Measurements from ENCODE around the gene KLF5.

Gene KLF5

GRCh38 chr13:73088332-73088935 is 29.6 kb downstream of the KLF5 start:
- Histone ChIP-seq H3K27ac (ENCODE audit: low read depth, low read length) (no peak overlapping the region), H3K4me2 (ENCODE audit: low read depth, low read length, poor library complexity, severe bottlenecking) (no peak overlapping the region), H3K9ac (ENCODE audit: low read length) (no peak overlapping the region), H3K79me2 (ENCODE audit: insufficient read depth, low read length) (no peaks in the 10 kb centered on the region), H3K9me3 (ENCODE audit: insufficient read depth, low read length) (no peaks in the 10 kb centered on the region), H3K9me2 (replicated peaks; ENCODE audit: insufficient read depth, low read length) (no peaks in the 10 kb centered on the region), H3K4me3 (ENCODE audit: insufficient read depth, low read length, poor library complexity, severe bottlenecking) (no peak overlapping the region), H3K27me3 (ENCODE audit: low read length) (no peaks in the 10 kb centered on the region), H3K36me3 (ENCODE audit: low read length) (no peaks in the 10 kb centered on the region), H3F3A (ENCODE audit: insufficient read depth) (no peaks in the 10 kb centered on the region), H4K20me1 (ENCODE audit: low read depth, low read length) (no peaks in the 10 kb centered on the region), H2AFZ (ENCODE audit: low read depth, low read length, severe bottlenecking) (no peak overlapping the region)
- TF ChIP-seq, protein P1, sequence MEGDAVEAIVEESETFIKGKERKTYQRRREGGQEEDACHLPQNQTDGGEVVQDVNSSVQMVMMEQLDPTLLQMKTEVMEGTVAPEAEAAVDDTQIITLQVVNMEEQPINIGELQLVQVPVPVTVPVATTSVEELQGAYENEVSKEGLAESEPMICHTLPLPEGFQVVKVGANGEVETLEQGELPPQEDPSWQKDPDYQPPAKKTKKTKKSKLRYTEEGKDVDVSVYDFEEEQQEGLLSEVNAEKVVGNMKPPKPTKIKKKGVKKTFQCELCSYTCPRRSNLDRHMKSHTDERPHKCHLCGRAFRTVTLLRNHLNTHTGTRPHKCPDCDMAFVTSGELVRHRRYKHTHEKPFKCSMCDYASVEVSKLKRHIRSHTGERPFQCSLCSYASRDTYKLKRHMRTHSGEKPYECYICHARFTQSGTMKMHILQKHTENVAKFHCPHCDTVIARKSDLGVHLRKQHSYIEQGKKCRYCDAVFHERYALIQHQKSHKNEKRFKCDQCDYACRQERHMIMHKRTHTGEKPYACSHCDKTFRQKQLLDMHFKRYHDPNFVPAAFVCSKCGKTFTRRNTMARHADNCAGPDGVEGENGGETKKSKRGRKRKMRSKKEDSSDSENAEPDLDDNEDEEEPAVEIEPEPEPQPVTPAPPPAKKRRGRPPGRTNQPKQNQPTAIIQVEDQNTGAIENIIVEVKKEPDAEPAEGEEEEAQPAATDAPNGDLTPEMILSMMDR (IDR thresholded peaks at IDR 0.05; ENCODE audit: insufficient read depth, low read length, poor library complexity, severe bottlenecking): no peak
- TF ChIP-seq EZH2phosphoT487 (conservative IDR thresholded peaks at IDR 0.05; ENCODE audit: low read length): no peak

DNA sequence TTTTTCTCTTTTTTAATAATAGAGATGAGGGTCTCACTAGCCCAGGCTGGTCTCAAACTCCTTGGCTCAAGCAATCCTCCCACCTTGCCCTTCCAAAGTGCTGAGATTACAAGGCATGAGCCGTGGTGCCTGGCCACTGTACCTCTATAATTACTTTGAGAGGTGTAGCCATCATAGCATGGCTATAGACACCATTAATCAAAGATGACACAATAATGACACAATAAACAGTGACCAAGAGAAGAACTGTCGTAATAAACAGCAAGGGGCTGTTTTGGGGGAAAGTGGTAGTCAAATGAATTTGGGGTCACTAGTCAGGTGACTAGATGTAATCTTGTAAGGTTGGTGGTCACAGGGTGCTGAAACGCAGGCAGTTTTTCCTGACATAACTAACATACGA is 30.4 kb downstream of the KLF5 start:
- H3F3A ChIP-seq (ENCODE audit: insufficient read depth): no peaks in the 10 kb centered on the region
- no peaks in the 10 kb centered on the region for H3K36me3 ChIP-seq (ENCODE audit: low read length)
- no peak overlapping the region for H3K4me3 ChIP-seq (ENCODE audit: insufficient read depth, low read length, poor library complexity, severe bottlenecking)
- H3K9me3 ChIP-seq (ENCODE audit: insufficient read depth, low read length): no peaks in the 10 kb centered on the region
- H3K79me2 ChIP-seq (ENCODE audit: insufficient read depth, low read length): no peaks in the 10 kb centered on the region
- H3K4me2 ChIP-seq (ENCODE audit: low read depth, low read length, poor library complexity, severe bottlenecking): no peak overlapping the region
- no peak for TF ChIP-seq EZH2phosphoT487 (conservative IDR thresholded peaks at IDR 0.05; ENCODE audit: low read length)
- TF ChIP-seq, protein P1 (IDR thresholded peaks at IDR 0.05; ENCODE audit: insufficient read depth, low read length, poor library complexity, severe bottlenecking): no peak
- H3K27me3 ChIP-seq (ENCODE audit: low read length): no peaks in the 10 kb centered on the region
- H3K27ac ChIP-seq (ENCODE audit: low read depth, low read length): no peak overlapping the region
- no peaks in the 10 kb centered on the region for H3K9me2 ChIP-seq (replicated peaks; ENCODE audit: insufficient read depth, low read length)
- H3K9ac ChIP-seq (ENCODE audit: low read length): no peak overlapping the region
- H4K20me1 ChIP-seq (ENCODE audit: low read depth, low read length): no peaks in the 10 kb centered on the region
- H2AFZ ChIP-seq (ENCODE audit: low read depth, low read length, severe bottlenecking): no peak overlapping the region

- no peak overlapping the region for H3K4me2 ChIP-seq (ENCODE audit: low read depth, low read length, poor library complexity, severe bottlenecking)
These were observed 31.5 kb downstream of the KLF5 start for GRCh38 chr13:73090116-73090822.

More at GRCh38 chr13:73090116-73090822, 31.5 kb downstream of the KLF5 start:
- no peaks in the 10 kb centered on the region for H3K9me2 ChIP-seq (replicated peaks; ENCODE audit: insufficient read depth, low read length)
- H3K79me2 ChIP-seq (ENCODE audit: insufficient read depth, low read length): no peaks in the 10 kb centered on the region
- no peak overlapping the region for H3K27ac ChIP-seq (ENCODE audit: low read depth, low read length)
- no peaks in the 10 kb centered on the region for H3F3A ChIP-seq (ENCODE audit: insufficient read depth)
- H3K9me3 ChIP-seq (ENCODE audit: insufficient read depth, low read length): no peaks in the 10 kb centered on the region
- no peak overlapping the region for H3K9ac ChIP-seq (ENCODE audit: low read length)
- H3K36me3 ChIP-seq (ENCODE audit: low read length): no peaks in the 10 kb centered on the region
- H4K20me1 ChIP-seq (ENCODE audit: low read depth, low read length): no peaks in the 10 kb centered on the region
- no peak overlapping the region for H3K4me3 ChIP-seq (ENCODE audit: insufficient read depth, low read length, poor library complexity, severe bottlenecking)
- H3K27me3 ChIP-seq (ENCODE audit: low read length): no peaks in the 10 kb centered on the region
- TF ChIP-seq, protein P1 (IDR thresholded peaks at IDR 0.05; ENCODE audit: insufficient read depth, low read length, poor library complexity, severe bottlenecking): no peak
- TF ChIP-seq EZH2phosphoT487 (conservative IDR thresholded peaks at IDR 0.05; ENCODE audit: low read length): no peak
- no peak overlapping the region for H2AFZ ChIP-seq (ENCODE audit: low read depth, low read length, severe bottlenecking)
